NB4 (cell line): Measurements from ENCODE around the gene ACSBG1.

Experiments used
- DNase-seq: peaks from one replicate; pipeline ENCODE4 v3.0.0; 2010; ENCODE audit warnings: low read depth
- H3K4me3 ChIP-seq: one replicate; pipeline ENCODE4 v1.5.1; 2011; ENCODE audit warnings: mild to moderate bottlenecking, low read depth, low read length, moderate library complexity
- CTCF ChIP-seq: IDR thresholded peaks from one replicate; pipeline ENCODE4 v1.5.1; 2012; ENCODE audit warnings: low read depth, low read length
- MAX ChIP-seq: IDR thresholded peaks from 2 replicates; pipeline ENCODE4 v1.6.1; 2011; ENCODE audit warnings: low read depth, low read length
- MYC ChIP-seq: IDR thresholded peaks from 2 replicates; pipeline ENCODE4 v1.6.1; 2011; ENCODE audit warnings: low read depth, low read length
- POLR2A ChIP-seq: IDR thresholded peaks from 2 replicates; pipeline ENCODE4 v1.6.1; 2011; ENCODE audit warnings: mild to moderate bottlenecking; ENCODE audit not compliant: insufficient read length; ENCODE audit errors: extremely low read depth

ACSBG1 gene

GRCh38 chr15:78177447-78177873 is 56.9 kb downstream of the ACSBG1 start:
- TF ChIP-seq CTCF (peak; percentile 97), MYC (peak; percentile 43; the same call in 1 of the 2 replicates), POLR2A (no peak), MAX (peak; percentile 55)
- H3K4me3 ChIP-seq, result no peak overlapping the region
- DNase-seq, result peak; percentile 62

- DNase-seq, result no peak
- TF ChIP-seq MYC, result no peak
- TF ChIP-seq CTCF, result no peak
- TF ChIP-seq POLR2A, result no peak
- no peak for TF ChIP-seq MAX
- no peak overlapping the region for H3K4me3 ChIP-seq
Observed at GRCh38 chr15:78175330-78175729, 59.0 kb downstream of the ACSBG1 start.

GRCh38 chr15:78174401-78174800 is 60.0 kb downstream of the ACSBG1 start:
- peak; percentile 68 for DNase-seq
- TF ChIP-seq MYC (peak; percentile 47; the same call in 1 of the 2 replicates), POLR2A (no peak), MAX (0 out of 2 replicates have a peak, but pooled peaks have one; percentile 25), CTCF (no peak)
- H3K4me3 ChIP-seq, result no peak overlapping the region

- no peak overlapping the region for H3K4me3 ChIP-seq
- no peak for DNase-seq
- TF ChIP-seq POLR2A, result no peak
- no peak for TF ChIP-seq MAX
- no peak for TF ChIP-seq CTCF
- no peak for TF ChIP-seq MYC
Observed at GRCh38 chr15:78171864-78172472, 62.4 kb downstream of the ACSBG1 start.

- H3K4me3 ChIP-seq, result no peak overlapping the region
- TF ChIP-seq CTCF, result no peak
- TF ChIP-seq MAX, result no peak
- TF ChIP-seq MYC, result no peak
- no peak for TF ChIP-seq POLR2A
- peak; percentile 37 for DNase-seq
Observed at GRCh38 chr15:78170848-78171773, 63.3 kb downstream of the ACSBG1 start.
